T-helper 1 cell treated with Interleukin-12 subunit alpha and Interleukin-12 subunit beta and Interleukin-4 antibody, amounts not matched to agents 30 ng/mL and 1 ng/mL, for 36 hours (primary cell): ENCODE results near the gene CFAP99. TPM values are rescaled to one million over a fixed set of nuclear protein-coding genes. Genes with fewer than 3 reads are reported as not detected.

Experiments used
- intact Hi-C: fragments of 100-400 bp; cut with micrococcal nuclease; formaldehyde crosslinking; loops from one replicate; pipeline ENCODE4 v1.15.1; 2024
- total RNA-seq: library from RNA; stranded (reverse); gene quantifications from 2 replicates; pipeline ENCODE4 v1.2.3, GENCODE V29; 2022

Gene CFAP99
- total RNA-seq, 1 donor from 2014 or later = not detected

GRCh38 chr4:2445130-2445529, 26.4 kb downstream of the CFAP99 start:
- intact Hi-C loops = no loop called here

- intact Hi-C loops = no loop called here
Measured at GRCh38 chr4:2445571-2445970, 26.8 kb downstream of the CFAP99 start.

- intact Hi-C loops = no loop called here
Measured at GRCh38 chr4:2446656-2447564, 28.2 kb downstream of the CFAP99 start.

- intact Hi-C loops = no loop called here
Measured at GRCh38 chr4:2448589-2448988, 29.8 kb downstream of the CFAP99 start.

GRCh38 chr4:2449051-2449450, 30.3 kb downstream of the CFAP99 start:
- intact Hi-C loops = no loop called here

GRCh38 chr4:2449511-2450392, 31.0 kb downstream of the CFAP99 start:
- intact Hi-C loops = no loop called here

GRCh38 chr4:2450394-2451035, 31.8 kb downstream of the CFAP99 start:
- intact Hi-C loops = no loop called here

- intact Hi-C loops = no loop called here
Measured at GRCh38 chr4:2451036-2451520, 32.3 kb downstream of the CFAP99 start.

GRCh38 chr4:2451821-2452785, 33.3 kb downstream of the CFAP99 start:
- intact Hi-C loops = no loop called here

GRCh38 chr4:2457481-2458295, 38.9 kb downstream of the CFAP99 start:
- intact Hi-C loops = no loop called here

- intact Hi-C loops = no loop called here
Measured at GRCh38 chr4:2458546-2459491, 40.1 kb downstream of the CFAP99 start.

- intact Hi-C loops = loop anchor here (10.0 kb wide), 1 partner anchor 615 kb away; the partner anchor contains the start of genes HTT and HTT-AS
Measured at GRCh38 chr4:2459589-2460349, 41.0 kb downstream of the CFAP99 start.

GRCh38 chr4:2461246-2461960, 42.6 kb downstream of the CFAP99 start:
- intact Hi-C loops = loop anchor here (10.0 kb wide), 1 partner anchor 613 kb away; the partner anchor contains the start of genes HTT and HTT-AS

GRCh38 chr4:2462218-2462991, 43.6 kb downstream of the CFAP99 start:
- intact Hi-C loops = loop anchor here (1.0 to 10.0 kb wide), 3 partner anchors 180 to 612 kb away; partner anchors contain the start of genes HTT and HTT-AS

GRCh38 chr4:2462992-2463762, 44.4 kb downstream of the CFAP99 start:
- intact Hi-C loops = loop anchor here (1.0 to 10.0 kb wide), 3 partner anchors 181 to 612 kb away; partner anchors contain the start of genes HTT and HTT-AS
